Measurements from ENCODE around the gene SF3A2. TPM values are rescaled to one million over a fixed set of nuclear protein-coding genes. Genes with fewer than 3 reads are reported as not detected.

Gene SF3A2
- total RNA-seq, 1 experiment from 2014 or later = 184 TPM

- TF ChIP-seq ZNF512 (CRISPR knock-in tag; IDR thresholded peaks at IDR 0.05; ENCODE audit: borderline replicate concordance) (no peak), TP53 (CRISPR knock-in tag; IDR thresholded peaks at IDR 0.05) (no peak), MXD4 (CRISPR knock-in tag; IDR thresholded peaks at IDR 0.05; ENCODE audit: borderline replicate concordance) (no peak), ERG (CRISPR knock-in tag; IDR thresholded peaks at IDR 0.05) (no peak), NFYB (CRISPR knock-in tag; conservative IDR thresholded peaks at IDR 0.05; ENCODE audit: low read depth) (no peak), NR1H2 (CRISPR knock-in tag; IDR thresholded peaks at IDR 0.05) (no peak), ATF6 (CRISPR knock-in tag; IDR thresholded peaks at IDR 0.05) (no peak), SMAD4 (CRISPR knock-in tag; IDR thresholded peaks at IDR 0.05) (no peak)
Measured at GRCh38 chr19:2227415-2228156, 9.0 kb upstream of the SF3A2 start (continued).

GRCh38 chr19:2228157-2229030 is 8.2 kb upstream of the SF3A2 start:
- no peaks in the 10 kb centered on the region for H3K4me1 Mint-ChIP-seq
- H3K4me3 Mint-ChIP-seq = no peak overlapping the region
- peaks cover 28% of the 10 kb centered on the region for H3K36me3 Mint-ChIP-seq
- H3K27me3 Mint-ChIP-seq (ENCODE audit: low read depth) = no peaks in the 10 kb centered on the region
- ATAC-seq = no peak
- no peak for DNase-seq (ENCODE audit: low spot score)
- ChIA-PET POLR2A (no interaction called here), CTCF (interaction anchor here (2.6 to 2.8 kb wide), 2 partner anchors 29 to 72 kb away, joined by 7 to 18 read pairs; no protein-coding TSS in a partner anchor)
- no peaks in the 10 kb centered on the region for H3K9me3 Mint-ChIP-seq
- peak overlapping the region; percentile 90; the same call in 1 of the 2 replicates for H3K27ac Mint-ChIP-seq
- TF ChIP-seq TEAD1 (CRISPR knock-in tag; IDR thresholded peaks at IDR 0.05) (no peak), GABPB1 (CRISPR knock-in tag; IDR thresholded peaks at IDR 0.05) (no peak), FOXK1 (CRISPR knock-in tag; IDR thresholded peaks at IDR 0.05) (no peak), PRRX2 (CRISPR knock-in tag; IDR thresholded peaks at IDR 0.05) (no peak), SMAD3 (CRISPR knock-in tag; IDR thresholded peaks at IDR 0.05; ENCODE audit: borderline replicate concordance) (no peak), SP1 (CRISPR knock-in tag; conservative IDR thresholded peaks at IDR 0.05) (no peak), NR3C1 (CRISPR knock-in tag; conservative IDR thresholded peaks at IDR 0.05; ENCODE audit: low read depth) (no peak), MYBL2 (CRISPR knock-in tag; IDR thresholded peaks at IDR 0.05) (no peak)
